GM21619 (cell line): ENCODE data around the gene HPS3.
A peak's percentile ranks its signal among the peaks of the same experiment; 100 is the strongest.
"Not testable (repeated sequence)": the region's sequence is repeated elsewhere in the genome, so short reads cannot be mapped to it uniquely, and the experiment has no call there.

Source experiments
- ATAC-seq: cut with Tn5 transposase; IDR thresholded peaks from one replicate; pipeline ENCODE4 v1.9.1; 2021; ENCODE audit not compliant: unreplicated experiment

Gene HPS3

DNA sequence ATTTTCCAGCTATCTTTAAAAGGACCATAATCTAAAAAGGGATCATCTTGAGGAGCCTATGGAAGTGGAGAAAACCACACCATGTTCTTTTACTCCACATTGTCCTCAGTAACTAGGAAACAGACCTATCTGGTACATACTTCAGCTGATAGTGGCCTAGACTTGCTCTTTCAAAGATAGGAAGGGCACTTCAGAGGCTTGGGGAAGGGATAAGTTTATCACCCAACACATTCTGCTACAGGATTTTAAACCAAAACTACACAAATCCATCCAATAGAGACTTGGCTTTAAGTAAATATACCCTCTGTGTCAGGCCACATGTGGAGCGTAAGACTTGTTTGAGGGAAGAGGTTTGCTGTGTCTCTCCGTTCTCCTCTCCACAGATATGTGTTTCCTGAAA lies 56.8 kb downstream of the HPS3 start:
- ATAC-seq: no peak

DNA sequence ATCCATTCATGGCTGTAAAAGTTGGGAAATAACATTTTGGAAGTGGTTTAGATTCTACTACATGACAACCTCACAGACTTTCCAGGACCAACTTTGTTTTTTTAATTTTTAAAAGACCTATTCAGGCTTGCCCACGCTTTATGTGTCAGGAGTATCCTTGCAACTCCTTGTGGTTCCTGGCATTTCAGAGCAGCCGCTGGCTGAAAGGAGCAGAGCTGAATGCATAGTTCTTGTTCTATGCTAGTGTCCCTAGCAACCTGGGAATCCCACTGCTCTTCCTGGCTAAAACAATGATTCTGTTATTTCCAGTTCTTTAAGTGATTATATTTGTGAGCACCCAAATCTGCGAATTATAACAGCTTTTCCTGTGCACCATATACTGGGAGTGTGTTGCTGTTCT lies 57.3 kb downstream of the HPS3 start:
- ATAC-seq: no peak

DNA sequence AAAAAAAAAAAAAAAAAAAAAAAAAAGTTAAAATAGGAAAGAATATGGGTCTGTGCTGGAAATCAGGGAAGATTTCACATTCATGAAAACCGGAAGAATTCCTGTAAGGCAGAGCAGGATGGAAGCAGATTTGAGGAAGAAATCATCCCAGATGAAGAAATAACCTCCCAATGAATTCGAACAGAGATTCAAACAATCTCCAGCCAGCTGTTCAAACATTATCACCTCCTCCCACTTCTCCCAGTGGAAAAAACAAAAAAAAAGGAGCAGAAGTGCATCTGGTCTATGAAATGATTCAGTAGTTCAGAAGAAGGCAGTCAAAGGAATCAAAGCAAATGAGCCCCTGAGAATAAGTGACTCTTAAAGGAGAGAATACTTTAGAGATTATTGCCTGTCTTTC lies 59.1 kb downstream of the HPS3 start:
- no peak for ATAC-seq

DNA sequence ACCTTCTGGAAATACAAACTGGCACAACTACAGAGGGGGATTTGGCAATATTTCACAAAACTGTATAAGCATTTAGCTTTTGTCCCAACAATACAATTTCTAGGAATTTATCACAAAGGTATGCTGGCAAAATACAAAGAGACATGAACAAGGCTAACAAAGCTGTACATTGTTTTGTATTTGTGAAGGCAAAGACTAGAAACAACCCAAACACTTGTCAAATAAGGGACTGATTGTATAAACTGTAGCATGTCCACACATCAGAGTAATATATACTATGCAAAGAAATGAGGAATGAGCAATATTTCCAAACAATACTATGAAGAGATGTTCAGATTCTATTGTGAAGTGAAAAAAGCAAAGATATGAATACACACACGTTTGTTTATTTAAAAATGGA lies 65.8 kb downstream of the HPS3 start:
- ATAC-seq: no peak

DNA sequence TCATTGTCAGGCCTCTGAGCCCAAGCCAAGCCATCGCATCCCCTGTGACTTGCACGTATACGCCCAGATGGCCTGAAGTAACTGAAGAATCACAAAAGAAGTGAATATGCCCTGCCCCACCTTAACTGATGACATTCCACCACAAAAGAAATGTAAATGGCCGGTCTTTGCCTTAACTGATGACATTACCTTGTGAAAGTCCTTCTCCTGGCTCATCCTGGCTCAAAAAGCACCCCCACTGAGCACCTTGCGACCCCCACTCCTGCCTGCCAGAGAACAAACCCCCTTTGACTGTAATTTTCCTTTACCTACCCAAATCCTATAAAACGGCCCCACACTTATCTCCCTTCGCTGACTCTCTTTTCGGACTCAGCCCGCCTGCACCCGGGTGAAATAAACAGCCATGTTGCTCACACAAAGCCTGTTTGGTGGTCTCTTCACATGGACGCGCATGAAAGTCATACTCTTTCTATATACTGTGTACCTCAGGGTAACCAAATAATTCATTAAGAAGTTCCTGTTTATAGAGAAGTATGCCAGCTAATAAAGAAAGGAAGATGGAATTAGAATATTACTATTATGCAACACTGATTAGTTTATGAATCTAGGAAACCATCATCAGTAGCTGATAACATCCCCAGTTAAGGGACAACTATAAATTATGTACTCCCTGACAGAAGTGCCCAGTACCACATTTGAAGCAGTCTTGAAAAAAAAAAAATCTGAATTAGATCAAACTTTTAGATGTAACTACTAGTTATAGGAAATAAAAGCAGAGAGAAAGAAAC lies 67.6 kb downstream of the HPS3 start:
- not testable (repeated sequence) for ATAC-seq

DNA sequence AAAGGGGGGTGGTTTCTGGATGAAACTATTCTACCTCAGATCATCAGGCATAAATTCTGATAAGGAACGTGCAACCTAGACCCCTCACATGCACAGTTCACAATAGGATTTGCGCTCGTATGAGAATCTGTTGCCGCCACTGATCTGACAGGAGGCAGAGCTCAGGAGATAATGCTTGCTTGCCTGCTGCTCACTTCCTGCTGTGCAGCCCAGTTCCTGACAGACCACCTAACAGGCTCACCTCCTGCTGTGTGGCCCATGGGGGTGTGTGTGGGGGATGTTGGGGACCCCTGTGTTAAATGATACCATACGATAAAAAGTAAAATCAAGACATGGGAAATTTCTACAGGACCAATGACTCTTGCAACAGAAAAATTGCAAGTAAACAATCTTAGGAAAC lies 68.2 kb downstream of the HPS3 start:
- ATAC-seq: no peak

DNA sequence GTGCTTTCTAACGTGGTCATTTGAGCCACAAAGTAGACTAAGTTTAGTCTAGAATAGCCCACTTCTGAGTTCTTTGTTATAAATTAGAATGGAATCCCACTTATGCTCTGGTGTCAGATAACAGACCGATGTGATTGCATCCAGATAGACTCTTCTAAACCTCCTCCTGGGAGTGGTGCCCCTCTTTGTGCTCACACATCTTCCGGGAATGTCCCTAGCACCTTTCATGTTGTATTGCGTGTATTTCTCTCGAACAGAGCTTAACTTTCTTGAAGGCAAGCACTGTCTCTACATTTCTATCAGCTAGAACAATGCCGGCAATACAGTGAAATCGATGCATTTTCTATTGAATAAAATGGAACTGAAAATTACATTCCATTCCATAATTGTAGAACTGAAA lies 69.2 kb downstream of the HPS3 start:
- ATAC-seq: no peak

DNA sequence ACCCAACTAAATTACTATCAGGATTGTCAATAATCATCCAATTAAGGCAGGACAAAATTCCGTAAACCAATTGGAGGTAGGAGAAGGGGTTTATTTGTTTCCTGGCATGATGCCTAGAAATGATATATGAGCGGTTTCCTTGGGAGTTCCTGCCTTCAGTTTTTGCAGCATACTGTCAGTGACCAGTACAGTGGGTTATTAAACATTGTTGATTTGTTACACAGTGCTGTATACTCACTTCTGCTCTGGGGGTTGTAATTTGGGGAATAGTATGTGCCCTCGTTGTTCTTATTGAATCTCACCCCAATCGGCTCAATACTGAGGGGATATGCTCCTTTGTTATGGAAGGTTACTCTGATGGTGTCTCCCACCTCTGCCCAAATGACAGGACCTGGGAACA lies 70.0 kb downstream of the HPS3 start:
- ATAC-seq: no peak

DNA sequence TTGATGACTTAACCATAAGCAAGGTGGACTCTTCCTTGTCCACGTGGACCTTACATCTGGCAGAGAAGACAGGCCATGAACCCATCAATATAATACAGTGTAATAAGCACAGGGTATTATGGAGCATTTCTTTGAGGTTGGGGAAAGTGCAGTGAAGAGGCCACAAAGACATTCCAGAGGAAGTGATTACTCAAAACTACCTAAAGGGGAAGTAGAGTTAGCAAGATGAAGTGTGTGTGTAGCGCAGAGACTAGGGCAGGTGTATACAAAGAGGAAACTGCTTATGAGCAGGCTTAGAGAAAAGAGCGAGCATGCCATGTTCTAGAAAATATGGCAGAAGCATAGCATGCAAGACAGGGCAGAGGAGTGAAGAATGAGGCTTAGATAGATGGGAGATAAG lies 74.3 kb downstream of the HPS3 start:
- ATAC-seq: peak; percentile 99

DNA sequence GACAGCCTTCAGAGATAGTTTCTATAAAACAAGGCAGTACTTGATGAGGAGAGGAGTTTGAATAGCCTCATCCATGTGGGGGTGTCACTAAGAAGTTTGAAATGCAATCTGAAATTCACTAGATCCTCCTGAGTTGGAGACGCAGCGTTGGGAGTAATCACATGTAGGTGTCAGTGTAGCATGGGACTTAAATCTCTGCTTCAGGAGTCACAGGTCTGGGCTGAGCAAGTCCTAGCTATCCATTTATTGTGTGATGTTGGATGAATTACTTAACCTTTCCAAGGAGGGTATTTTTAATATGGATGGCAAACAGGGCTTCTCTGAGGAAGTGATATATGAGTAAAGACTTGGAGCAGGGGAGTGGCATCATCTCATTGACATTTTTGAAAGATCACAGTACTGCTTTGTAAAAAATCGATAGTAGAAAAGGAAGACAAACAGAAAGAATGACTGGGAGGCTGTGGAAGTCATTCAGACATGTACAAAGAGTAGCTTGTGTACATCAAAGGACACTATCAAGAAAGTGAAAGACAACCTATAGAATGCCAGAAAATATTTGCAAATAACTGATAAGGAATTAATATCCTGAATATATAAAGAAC lies 75.1 kb downstream of the HPS3 start:
- no peak for ATAC-seq

DNA sequence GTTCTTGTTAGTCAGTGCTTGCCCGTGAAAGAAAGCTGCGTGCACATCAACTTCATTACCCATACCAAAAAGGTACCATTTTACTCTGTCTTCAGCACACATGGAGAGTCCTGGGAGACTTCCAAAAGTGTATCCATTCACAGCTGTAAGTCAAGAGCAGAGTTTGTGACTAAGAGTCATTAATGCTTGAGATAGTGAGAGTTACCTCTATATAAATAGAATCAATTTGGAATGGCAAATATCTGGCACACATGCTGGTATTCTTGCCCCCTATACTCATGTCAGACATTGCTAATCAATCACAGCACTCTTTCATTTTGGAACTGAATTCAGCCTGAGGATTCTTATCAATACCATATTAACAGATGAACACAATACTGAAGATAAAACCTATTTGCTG lies 78.0 kb downstream of the HPS3 start:
- ATAC-seq: no peak

DNA sequence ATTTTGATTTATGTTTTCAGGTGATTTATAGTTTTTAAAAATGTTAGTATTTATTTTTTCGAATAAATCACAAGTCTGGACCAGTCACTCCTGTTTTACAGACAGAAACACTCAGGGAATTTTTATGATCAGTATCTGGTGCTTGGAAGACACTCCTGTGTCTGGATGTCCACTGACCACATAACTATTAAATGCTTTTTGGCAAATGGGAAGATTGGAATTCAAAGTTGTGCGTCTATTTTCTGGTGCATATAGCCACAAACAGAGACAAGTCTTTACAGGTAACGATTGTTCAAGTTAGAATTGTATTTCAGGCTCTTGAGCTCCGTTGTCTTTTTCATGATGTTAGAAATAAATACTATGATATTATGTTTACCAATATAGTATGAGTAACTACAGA lies 80.0 kb downstream of the HPS3 start:
- no peak for ATAC-seq

DNA sequence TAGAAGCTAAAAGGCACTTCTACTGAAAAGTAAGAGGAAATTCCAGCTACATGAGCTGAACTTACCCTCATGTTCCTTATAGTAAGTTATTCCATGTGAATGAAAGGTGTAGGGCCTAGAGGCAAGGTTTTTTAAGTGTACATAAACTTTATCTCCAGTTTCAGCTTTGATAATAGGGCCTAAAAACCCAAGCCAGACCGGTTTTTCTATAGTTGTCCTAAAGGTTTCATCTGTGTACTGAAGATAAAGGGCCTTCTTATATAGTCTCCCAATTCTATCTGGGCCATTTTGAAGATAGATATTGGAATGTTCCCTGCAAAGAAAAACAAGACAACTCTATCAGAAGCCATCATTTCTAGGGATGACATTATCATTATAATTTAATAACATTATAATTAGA lies 82.9 kb downstream of the HPS3 start:
- no peak for ATAC-seq

DNA sequence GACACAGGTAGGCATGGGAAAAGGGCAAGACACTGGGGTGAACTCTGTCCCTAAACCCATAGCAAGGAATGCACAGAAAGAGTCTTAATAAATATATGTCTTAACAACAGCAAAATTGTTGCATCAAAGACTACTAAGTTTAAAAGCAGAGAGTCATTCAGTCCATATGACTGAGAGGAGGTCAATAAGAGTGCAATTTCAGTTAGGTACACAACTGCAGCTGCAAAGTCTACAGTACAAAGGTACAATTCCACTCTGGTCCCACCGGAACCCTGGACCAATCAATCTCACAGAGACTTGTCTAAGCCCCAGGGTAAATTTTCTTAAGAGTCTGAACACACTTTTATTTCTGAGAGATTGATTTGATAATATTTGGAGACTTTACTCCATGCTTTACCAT lies 85.3 kb downstream of the HPS3 start:
- ATAC-seq: no peak

DNA sequence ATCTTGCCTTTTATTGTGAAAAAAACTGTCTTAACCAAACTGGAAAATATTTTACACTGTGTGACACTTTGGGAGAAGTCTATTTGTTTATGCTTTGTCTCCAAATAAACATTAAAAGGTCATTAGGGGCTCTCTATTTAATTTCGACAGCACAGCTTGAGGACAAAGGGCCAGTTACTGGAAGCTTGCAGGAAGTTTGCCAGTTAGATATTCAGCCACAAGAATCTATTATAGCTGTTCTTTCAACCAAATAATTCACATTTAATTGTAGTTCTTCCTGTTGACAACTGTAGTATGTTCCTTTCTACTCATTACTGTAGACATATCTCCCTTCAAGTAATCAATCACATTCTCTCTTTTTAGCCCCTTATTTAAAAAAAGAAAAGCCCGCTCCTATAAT lies 86.1 kb downstream of the HPS3 start:
- no peak for ATAC-seq

DNA sequence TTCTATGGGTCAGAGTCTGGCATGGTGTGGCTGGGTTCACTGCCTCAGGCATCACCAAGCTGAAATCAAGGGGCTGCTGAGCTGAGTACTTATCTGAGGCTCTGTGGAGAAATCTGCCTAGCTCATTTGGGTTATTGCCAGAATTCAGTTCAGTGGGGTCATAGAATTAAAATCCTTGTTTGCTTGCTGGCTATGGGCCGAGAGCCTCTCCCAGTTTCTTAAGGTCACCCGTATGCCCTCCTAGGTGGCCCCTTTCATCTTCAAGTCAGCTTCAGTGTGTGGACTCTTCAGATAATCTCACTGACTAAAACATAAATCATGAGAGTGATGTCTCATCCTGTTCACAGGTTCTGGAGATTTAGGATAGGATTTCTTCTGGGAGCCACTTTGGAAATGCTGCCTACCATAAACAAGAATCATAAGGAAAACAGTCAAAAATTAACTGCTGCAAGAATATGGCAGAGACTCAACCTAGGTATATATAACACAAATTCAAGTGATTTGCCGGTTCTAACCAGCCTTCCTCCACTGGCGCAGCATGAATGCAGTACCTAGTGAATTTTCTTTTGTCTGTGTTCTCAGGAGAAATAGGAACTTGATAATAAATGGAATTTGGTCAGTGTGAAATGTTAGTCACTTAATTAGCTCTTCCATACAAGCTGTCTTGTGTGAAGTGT lies 86.9 kb downstream of the HPS3 start:
- no peak for ATAC-seq

DNA sequence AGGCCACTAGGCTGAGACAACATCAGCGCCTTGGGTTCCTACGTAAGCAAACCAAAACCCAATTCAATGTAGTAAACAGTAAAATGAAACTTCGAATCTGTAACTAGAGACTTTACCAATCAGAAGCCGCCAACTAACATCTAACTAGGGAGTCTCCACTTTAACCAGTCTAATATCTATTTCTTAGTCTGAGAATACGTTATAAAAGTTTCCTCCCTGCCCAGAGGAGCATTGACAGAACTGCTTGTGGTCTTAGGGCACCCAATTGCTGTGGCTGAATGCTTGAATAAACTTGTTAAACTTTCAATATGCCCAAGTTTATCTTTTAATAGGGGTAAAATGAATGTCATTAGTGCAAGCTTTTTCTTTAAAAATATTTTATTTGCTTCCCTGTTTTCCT lies 87.9 kb downstream of the HPS3 start:
- no peak for ATAC-seq

DNA sequence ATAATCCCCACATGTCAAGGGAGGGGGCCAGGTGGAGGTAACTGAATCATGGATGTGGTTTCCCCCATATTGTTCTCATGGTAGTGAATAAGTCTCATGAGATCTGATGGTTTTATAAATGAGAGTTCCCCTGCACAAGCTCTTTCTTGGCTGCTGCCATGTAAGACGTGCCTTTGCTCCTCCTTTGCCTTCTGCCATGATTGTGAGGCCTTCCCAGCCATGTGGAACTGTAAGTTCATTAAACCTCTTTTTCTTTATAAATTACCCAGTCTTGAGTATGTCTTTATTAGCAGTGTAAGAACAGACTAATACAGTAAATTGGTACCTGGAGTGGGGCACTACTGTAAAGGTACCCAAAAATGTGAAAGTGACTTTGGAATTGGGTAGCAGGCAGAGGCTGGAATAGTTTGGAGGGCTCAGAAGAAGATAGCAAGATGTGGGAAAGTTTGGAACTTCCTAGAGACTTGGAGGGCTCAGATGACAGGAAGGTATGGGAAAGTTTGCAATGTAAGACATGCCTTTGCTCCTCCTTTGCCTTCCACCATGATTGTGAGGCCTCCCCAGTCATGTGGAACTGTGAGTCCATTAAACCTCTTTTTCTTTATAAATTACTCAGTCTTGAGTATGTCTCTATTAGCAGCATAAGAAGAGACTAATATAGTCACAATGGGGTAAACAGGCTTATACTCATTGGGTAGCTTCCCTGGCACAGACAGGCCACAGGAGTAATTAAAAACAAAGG lies 90.1 kb downstream of the HPS3 start:
- ATAC-seq: not testable (repeated sequence)

DNA sequence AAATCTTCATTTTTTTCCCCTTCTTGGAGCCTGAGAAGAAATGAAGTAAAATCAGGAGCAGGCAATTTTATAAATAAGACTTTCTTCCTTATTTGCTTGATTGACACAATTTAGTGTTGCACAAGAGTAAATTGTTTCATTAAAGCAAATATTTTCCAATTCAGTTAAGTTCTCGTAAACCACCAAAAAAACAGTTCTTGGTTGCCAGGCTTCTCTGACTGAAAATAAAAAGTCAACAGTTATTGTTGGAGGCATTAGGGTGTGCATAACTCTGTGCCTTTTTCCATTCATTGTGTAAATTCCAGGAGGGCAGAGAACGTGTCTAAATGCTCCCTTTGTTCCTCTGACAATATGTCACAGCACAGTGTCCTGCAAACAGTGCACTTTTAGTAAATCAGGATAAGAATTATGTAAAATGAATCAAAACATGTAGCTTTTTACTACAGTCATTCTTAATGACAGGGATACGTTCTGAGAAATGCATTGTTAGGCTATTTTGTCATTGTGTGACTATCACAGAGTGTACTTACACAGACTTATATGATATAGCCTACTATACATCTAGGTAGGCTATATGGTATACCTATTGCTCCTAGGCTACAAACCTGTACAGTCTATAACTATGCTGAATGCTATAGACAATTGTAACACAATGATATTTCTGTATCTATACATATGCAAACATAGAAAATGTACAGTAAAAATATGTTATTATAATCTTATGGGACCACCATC lies 92.5 kb downstream of the HPS3 start, which contains the start of gene CP:
CP (minus strand) TSS at position 47 of the 735 bp plus-strand sequence; CDS start at position 10, 37 bp downstream.
- no peak for ATAC-seq
